ENCODE measurements around the gene ARF1. TPM values are rescaled to one million over a fixed set of nuclear protein-coding genes. Genes with fewer than 3 reads are reported as not detected.

The ARF1 gene
- total RNA-seq: 316 and 396 TPM in 2 replicates

GRCh38 chr1:228082214-228082917 lies at the start of gene ARF1:
Gene ARF1, plus strand, starts transcription at chr1:228082708. Its CDS starts 14,407 bp downstream, at chr1:228097115.

GRCh38 chr1:228102791-228103620 lies 20.5 kb downstream of the ARF1 start, which contains the start of gene C1orf35:
Gene C1orf35, minus strand, starts transcription at chr1:228103325. Its CDS starts 98 bp downstream, at chr1:228103227.

GRCh38 chr1:228109073-228109961 lies 26.8 kb downstream of the ARF1 start, which contains the start of gene MRPL55:
Gene MRPL55, minus strand, starts transcription at chr1:228109299. Its CDS starts 1,039 bp downstream, at chr1:228108260.

GRCh38 chr1:228139931-228140723 lies 57.6 kb downstream of the ARF1 start, which contains the start of gene GUK1:
Gene GUK1, plus strand, starts transcription at chr1:228140279. Its CDS starts 24 bp downstream, at chr1:228140303.

Small RNA genes lying within 50 kb of the gene (small RNA-seq; reads per million reads assigned to genes)
- gene AL359510.1: not detected

Other genes starting within 250 kb of the ARF1 start
- 1.1 and 2.7 TPM in 2 replicates for gene WNT9A, start 134.8 kb upstream of the ARF1 start, total RNA-seq
- not detected in 2 replicates for gene WNT3A, start 75.7 kb upstream of the ARF1 start, total RNA-seq
- gene C1orf35, start 20.6 kb downstream of the ARF1 start, total RNA-seq: 7.3 and 10.1 TPM in 2 replicates
- 28.1 and 32.4 TPM in 2 replicates for gene MRPL55, start 26.6 kb downstream of the ARF1 start, total RNA-seq
- 224 and 243 TPM in 2 replicates for gene GUK1, start 57.6 kb downstream of the ARF1 start, total RNA-seq
- 0.57 and 0.93 TPM in 2 replicates for gene GJC2, start 67.2 kb downstream of the ARF1 start, total RNA-seq
- 5.5 and 8.2 TPM in 2 replicates for gene IBA57, start 83.1 kb downstream of the ARF1 start, total RNA-seq
- 1.4 and 1.9 TPM in 2 replicates for gene OBSCN, start 125.3 kb downstream of the ARF1 start, total RNA-seq